ENCODE measurements around the gene GSTM2. TPM values are rescaled to one million over a fixed set of nuclear protein-coding genes. Genes with fewer than 3 reads are reported as not detected.
A peak's percentile ranks its signal among the peaks of the same experiment; 100 is the strongest.
"Not testable (repeated sequence)": the region's sequence is repeated elsewhere in the genome, so short reads cannot be mapped to it uniquely, and the experiment has no call there.

The GSTM2 gene
- polyA plus RNA-seq, 12 donors: 122 to 195 (median 169) TPM; not detected in 1

- DNase-seq: no peak
Measured at GRCh38 chr1:109641861-109642260, 26.0 kb upstream of the GSTM2 start.

GRCh38 chr1:109642626-109643025, 25.2 kb upstream of the GSTM2 start:
- DNase-seq: no peak

- peak; percentile 62 for DNase-seq
Measured at GRCh38 chr1:109643385-109644230, 24.2 kb upstream of the GSTM2 start.

GRCh38 chr1:109644670-109645069, 23.2 kb upstream of the GSTM2 start:
- no peak for DNase-seq

DNA sequence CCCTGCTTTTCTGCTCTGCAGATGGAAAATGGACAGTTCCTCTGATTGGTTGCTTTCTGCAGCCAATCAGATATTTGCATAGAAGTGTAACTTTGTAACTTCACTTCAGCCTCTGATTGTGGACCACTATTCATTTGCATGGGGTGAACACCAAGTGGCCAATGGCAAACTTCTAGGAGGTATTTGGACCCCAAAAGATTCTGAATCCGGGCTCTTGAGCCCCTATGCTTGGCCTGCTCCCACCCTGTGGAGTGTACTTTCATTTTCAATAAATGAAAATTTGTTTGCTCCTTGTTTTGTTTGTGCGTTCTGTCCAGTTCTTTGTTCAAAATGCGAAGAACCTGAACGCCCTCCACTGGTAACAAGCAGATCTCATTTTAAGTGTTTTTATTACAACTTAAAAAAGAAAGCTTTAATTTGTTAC, 18.4 kb upstream of the GSTM2 start:
- DNase-seq: peak; percentile 71

DNA sequence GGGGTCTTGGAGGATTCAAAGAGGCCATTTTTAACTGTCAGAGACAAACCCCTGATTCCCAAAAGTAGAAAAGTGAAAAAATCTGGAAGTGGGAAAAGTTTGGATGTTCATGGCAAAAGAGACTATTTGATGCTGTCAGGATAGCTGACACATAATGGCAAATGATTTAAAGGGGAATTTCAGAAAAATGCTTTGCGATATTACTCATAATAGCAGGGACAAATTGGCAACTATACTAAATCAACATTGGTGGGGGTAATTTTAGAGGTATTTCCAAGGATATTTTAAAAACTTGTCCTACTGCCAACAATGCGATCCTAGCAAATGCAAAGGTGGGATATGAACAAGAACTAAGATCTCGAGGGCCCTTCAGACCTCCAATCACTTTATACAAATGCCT, 17.2 kb upstream of the GSTM2 start:
- no peak for DNase-seq

- DNase-seq: no peak
Measured at GRCh38 chr1:109652402-109652801, 15.5 kb upstream of the GSTM2 start.

- DNase-seq: no peak
Measured at GRCh38 chr1:109653306-109653705, 14.6 kb upstream of the GSTM2 start.

GRCh38 chr1:109654519-109654918, 13.3 kb upstream of the GSTM2 start:
- no peak for DNase-seq

DNA sequence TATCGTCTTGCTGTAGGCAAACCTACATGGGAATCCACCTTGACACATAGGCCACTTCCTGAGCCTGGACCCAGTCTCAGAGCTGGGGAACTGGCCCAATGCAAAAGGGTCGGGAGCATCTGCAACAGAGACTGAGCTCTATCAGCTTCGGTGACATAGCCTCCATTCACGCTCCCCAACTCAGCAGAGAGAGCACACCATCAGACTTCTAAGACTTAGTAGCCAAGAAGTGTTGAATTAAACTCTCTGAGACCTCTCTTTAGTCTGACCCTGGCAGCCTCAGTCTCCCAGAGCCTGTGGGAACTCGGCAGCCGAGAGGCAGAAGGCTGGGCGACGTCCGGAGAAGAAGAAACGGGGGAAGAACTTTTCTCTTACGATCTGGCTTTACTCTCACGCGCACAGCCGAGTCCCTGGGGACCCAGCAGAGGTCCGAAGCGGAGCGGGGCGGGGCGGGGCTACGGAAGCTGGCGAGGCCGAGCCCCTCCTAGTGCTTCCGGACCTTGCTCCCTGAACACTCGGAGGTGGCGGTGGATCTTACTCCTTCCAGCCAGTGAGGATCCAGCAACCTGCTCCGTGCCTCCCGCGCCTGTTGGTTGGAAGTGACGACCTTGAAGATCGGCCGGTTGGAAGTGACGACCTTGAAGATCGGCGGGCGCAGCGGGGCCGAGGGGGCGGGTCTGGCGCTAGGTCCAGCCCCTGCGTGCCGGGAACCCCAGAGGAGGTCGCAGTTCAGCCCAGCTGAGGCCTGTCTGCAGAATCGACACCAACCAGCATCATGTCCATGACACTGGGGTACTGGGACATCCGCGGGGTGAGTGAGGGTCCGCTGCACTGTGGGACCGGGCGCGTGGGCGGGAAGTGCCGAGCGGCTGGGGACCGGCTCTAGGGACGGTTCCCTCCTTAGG, 12.0 kb upstream of the GSTM2 start, which contains the start of gene GSTM4:
Gene GSTM4 (plus strand): TSS at position 485 of the 905 bp plus-strand sequence. CDS start 291 bp downstream, at position 776.
- DNase-seq: peak; percentile 81

DNA sequence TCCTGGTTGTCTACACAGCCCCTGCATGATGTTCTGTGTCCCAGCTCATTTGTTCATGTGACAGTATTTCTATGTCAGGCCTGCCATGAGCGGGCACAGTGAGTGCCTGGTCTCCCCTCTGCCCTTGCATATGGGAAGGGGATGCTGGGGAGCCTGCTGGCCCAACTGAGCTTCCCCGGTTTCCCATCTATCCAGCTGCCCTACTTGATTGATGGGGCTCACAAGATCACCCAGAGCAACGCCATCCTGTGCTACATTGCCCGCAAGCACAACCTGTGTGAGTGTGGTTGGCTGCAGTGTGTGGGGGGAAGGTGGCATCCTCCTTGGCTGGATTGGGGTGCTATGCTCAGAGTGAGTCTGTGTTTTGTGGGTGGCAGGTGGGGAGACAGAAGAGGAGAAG, 10.5 kb upstream of the GSTM2 start:
- no peak for DNase-seq

GRCh38 chr1:109657970-109658369, 9.9 kb upstream of the GSTM2 start:
- DNase-seq: no peak

GRCh38 chr1:109658533-109659042, 9.3 kb upstream of the GSTM2 start:
- no peak for DNase-seq

GRCh38 chr1:109659145-109659544, 8.7 kb upstream of the GSTM2 start:
- DNase-seq: no peak

- no peak for DNase-seq
Measured at GRCh38 chr1:109659997-109660690, 7.7 kb upstream of the GSTM2 start.

DNA sequence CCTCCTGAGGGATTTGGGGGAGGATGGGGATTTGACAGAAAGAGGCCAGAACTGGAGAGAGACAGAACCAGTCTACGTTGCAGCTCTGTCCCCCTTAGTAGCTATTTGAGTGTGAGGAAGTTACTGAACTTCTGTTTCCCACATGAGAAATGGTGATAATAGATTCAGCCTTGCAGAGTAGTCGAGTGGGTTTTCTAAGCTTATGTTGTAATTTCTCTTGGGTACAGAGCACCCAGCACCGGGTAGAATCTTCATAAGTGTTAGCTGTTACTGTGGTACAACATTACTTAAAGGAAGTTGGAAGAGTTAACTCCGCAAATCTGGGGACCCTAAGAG, 7.2 kb upstream of the GSTM2 start:
- not testable (repeated sequence) for DNase-seq

- no peak for DNase-seq
Measured at GRCh38 chr1:109661391-109661790, 6.5 kb upstream of the GSTM2 start.

- no peak for DNase-seq
Measured at GRCh38 chr1:109664671-109665070, 3.2 kb upstream of the GSTM2 start.

GRCh38 chr1:109668123-109668775, 392 bp downstream of the GSTM2 start:
- DNase-seq: no peak

DNA sequence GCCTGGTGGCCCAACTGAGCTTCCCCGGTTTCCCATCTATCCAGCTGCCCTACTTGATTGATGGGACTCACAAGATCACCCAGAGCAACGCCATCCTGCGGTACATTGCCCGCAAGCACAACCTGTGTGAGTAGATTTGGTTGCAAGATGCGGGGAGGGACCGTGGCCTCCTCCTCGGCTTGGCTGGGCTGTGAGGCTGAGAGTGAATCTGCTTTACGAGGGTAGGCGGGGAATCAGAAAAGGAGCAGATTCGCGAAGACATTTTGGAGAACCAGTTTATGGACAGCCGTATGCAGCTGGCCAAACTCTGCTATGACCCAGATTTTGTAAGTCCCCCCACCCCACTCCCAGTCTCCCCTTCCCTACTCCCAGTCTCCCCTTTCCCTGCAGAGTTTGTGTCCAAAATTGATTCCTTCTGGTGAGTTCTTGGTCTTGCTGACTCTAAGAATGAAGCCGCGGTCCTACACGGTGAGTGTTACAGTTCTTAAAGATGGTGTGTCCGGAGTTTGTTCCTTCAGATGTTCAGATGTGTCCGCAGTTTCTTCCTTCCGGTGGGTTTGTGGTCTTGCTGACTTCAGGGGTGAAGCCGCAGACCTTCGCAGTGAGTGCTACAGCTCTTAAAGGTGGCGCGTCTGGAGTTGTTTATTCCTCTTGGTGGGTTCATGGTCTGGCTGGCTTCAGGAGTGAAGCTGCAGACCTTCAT, 1.5 kb downstream of the GSTM2 start:
- DNase-seq: no peak

GRCh38 chr1:109669949-109670302, 2.1 kb downstream of the GSTM2 start:
- DNase-seq: not testable (repeated sequence)

Measured in muscle of arm (tissue), 12 donors.